GM12878 (cell line): ENCODE measurements around the gene ACOT6. TPM values are rescaled to one million over a fixed set of nuclear protein-coding genes. Genes with fewer than 3 reads are reported as not detected.

Source experiments
- ATAC-seq: fragments of 200-7000 bp; cut with Tn5 transposase; 3 replicates; pipeline ENCODE4 v1.9.1; 2020; ENCODE audit warnings: mild to moderate bottlenecking, moderate library complexity
- BruUV-seq: library from RNA; stranded (reverse); fragments of 400-500 nt; replicated peaks from 2 replicates; lab custom pipeline; 2021; lab: Mats Ljungman, UMichigan
- CTCF ChIA-PET: fragments of 300-600 bp; sonication (Branson Sonifier 250); formaldehyde crosslinking; extraction: SDS; loops from one replicate; lab custom pipeline; 2021; ENCODE audit warnings: inconsistent platforms; lab: Yijun Ruan, JAX
- POLR2A ChIA-PET: fragments of 350-600 bp; formaldehyde crosslinking; extraction: SDS; loops from one replicate; lab custom pipeline; 2021; ENCODE audit warnings: inconsistent platforms; lab: Charles Lee
- RAD21 ChIA-PET: fragments of 300-600 bp; sonication (Branson Sonifier 250); formaldehyde crosslinking; loops from one replicate; lab custom pipeline; 2023; ENCODE audit warnings: antibody characterized with exemption; ENCODE audit not compliant: unreplicated experiment; lab: Charles Lee
- SMC1A ChIA-PET: fragments of 300-600 bp; sonication (Branson Sonifier 250); formaldehyde crosslinking; loops from one replicate; lab custom pipeline; 2023; ENCODE audit not compliant: unreplicated experiment, uncharacterized antibody; lab: Charles Lee
- DNase-seq: peaks from one replicate; pipeline ENCODE4 v3.0.0-alpha.2; 2011; ENCODE audit warnings: low read depth, low spot score
- FAIRE-seq: peaks from 3 replicates; lab custom pipeline; 2011; peaks lifted over from hg19 to GRCh38; lab: Jason Lieb, UNC
- H2AFZ ChIP-seq: 2 replicates; pipeline ENCODE4 v1.6.0; 2011; ENCODE audit warnings: low read depth, low read length, control low read depth; ENCODE audit not compliant: control insufficient read depth
- H3K27ac ChIP-seq: 2 replicates; pipeline ENCODE4 v1.5.1; 2011; ENCODE audit warnings: control low read depth; ENCODE audit not compliant: control insufficient read depth, insufficient read depth
- H3K27me3 ChIP-seq, 2 experiments: replicated peaks in 1 of 2; 2 replicates each; pipeline versions ENCODE4 v1.6.0 to v1.6.1; 2011; ENCODE audit warnings: low read length in 1 of 2; ENCODE audit not compliant: control insufficient read depth in 2 of 2, insufficient read depth in 2 of 2
- H3K36me3 ChIP-seq, 2 experiments: 2 replicates each; pipeline ENCODE4 v1.5.1; 2011; ENCODE audit warnings: low read length in 1 of 2; ENCODE audit not compliant: control insufficient read depth in 2 of 2, insufficient read depth in 2 of 2
- H3K4me1 ChIP-seq: 2 replicates; pipeline ENCODE4 v1.6.1; 2011; ENCODE audit warnings: mild to moderate bottlenecking, low read length, moderate library complexity, mixed read lengths; ENCODE audit not compliant: control insufficient read depth, insufficient read depth
- H3K4me2 ChIP-seq: 2 replicates; pipeline ENCODE4 v1.6.0; 2011; ENCODE audit warnings: control low read depth; ENCODE audit not compliant: control insufficient read depth, insufficient read depth
- H3K4me3 ChIP-seq: fragments of 200-600 bp; sonication (generic); 2 replicates; pipeline ENCODE4 v1.5.1; 2016
- H3K79me2 ChIP-seq: 2 replicates; pipeline ENCODE4 v1.6.0; 2011; ENCODE audit warnings: low read length; ENCODE audit not compliant: control insufficient read depth, insufficient read depth
- H3K9ac ChIP-seq: 2 replicates; pipeline ENCODE4 v1.8.0; 2011; ENCODE audit warnings: low read length, control low read depth, mixed read lengths; ENCODE audit not compliant: control insufficient read depth, insufficient read depth
- H3K9me3 ChIP-seq: replicated peaks from 3 replicates; pipeline ENCODE4 v1.5.1; 2011; ENCODE audit warnings: mild to moderate bottlenecking, low read length; ENCODE audit not compliant: control insufficient read depth, insufficient read depth
- H4K20me1 ChIP-seq: 2 replicates; pipeline ENCODE4 v1.6.0; 2011; ENCODE audit not compliant: control insufficient read depth, insufficient read depth
- FOXM1 ChIP-seq: IDR thresholded peaks from 2 replicates; pipeline ENCODE4 v1.6.1; 2012; ENCODE audit warnings: low read depth, mild to moderate bottlenecking, inconsistent platforms, low read length, moderate library complexity
- HCFC1 ChIP-seq: fragments of 150-350 bp; IDR thresholded peaks from 2 replicates; pipeline ENCODE4 v1.6.1; 2014; ENCODE audit warnings: low read length
- JUNB ChIP-seq: IDR thresholded peaks from 2 replicates; pipeline ENCODE4 v1.6.1; 2016; ENCODE audit warnings: antibody characterized with exemption, mild to moderate bottlenecking
- MXI1 ChIP-seq: fragments of 150-350 bp; IDR thresholded peaks from 2 replicates; pipeline ENCODE4 v1.6.1; 2011; ENCODE audit warnings: low read depth, mild to moderate bottlenecking, inconsistent platforms, low read length, improper control_type of control experiment
- NBN ChIP-seq: fragments of 450-650 bp; IDR thresholded peaks from 2 replicates; pipeline ENCODE4 v1.6.1; 2016
- NR2C2 ChIP-seq: IDR thresholded peaks from 2 replicates; pipeline ENCODE4 v1.6.1; 2011; ENCODE audit warnings: borderline replicate concordance, low read depth; ENCODE audit not compliant: control insufficient read depth, insufficient read length
- RUNX3 ChIP-seq: IDR thresholded peaks from 2 replicates; pipeline ENCODE4 v1.6.1; 2012; ENCODE audit warnings: low read length, inconsistent platforms
- SMAD1 ChIP-seq: fragments of 450-650 bp; IDR thresholded peaks from 2 replicates; pipeline ENCODE4 v1.6.1; 2018; ENCODE audit warnings: mild to moderate bottlenecking, low read depth; ENCODE audit not compliant: partially characterized antibody
- TBL1XR1 ChIP-seq: IDR thresholded peaks from 2 replicates; pipeline ENCODE4 v1.6.1; 2012; ENCODE audit warnings: low read depth, low read length, improper control_type of control experiment
- YBX1 ChIP-seq: fragments of 450-650 bp; IDR thresholded peaks from 2 replicates; pipeline ENCODE4 v1.6.1; 2016; ENCODE audit warnings: antibody characterized with exemption
- ZBED1 ChIP-seq: IDR thresholded peaks from 2 replicates; pipeline ENCODE4 v1.6.1; 2016; ENCODE audit warnings: borderline replicate concordance
- ZNF274 ChIP-seq: IDR thresholded peaks from one replicate; pipeline ENCODE4 v1.8.0; 2011; ENCODE audit not compliant: insufficient read length, insufficient read depth
- WGBS: methylation state at CpG from one replicate; pipeline ENCODE4 v1.1.6; 2016; ENCODE audit warnings: low lambda C conversion rate; ENCODE audit not compliant: insufficient replicate concordance, insufficient coverage; ENCODE audit errors: missing lambda C conversion rate; 5-methylcytosine and 5-hydroxymethylcytosine counted together
- in situ Hi-C: fragments of 300-500 bp; cut with MboI; formaldehyde crosslinking; loops from 9 replicates; pipeline ENCODE4 v1.14.3; 2018; ENCODE audit warnings: mixed read lengths
- intact Hi-C: fragments of 100-400 bp; cut with micrococcal nuclease; formaldehyde crosslinking; loops from one replicate; pipeline ENCODE4 v1.14.2; 2022; ENCODE audit not compliant: unreplicated experiment
- polyA plus RNA-seq, 11 experiments: library from polyadenylated mRNA; depleted of rRNA in 4 of 11; unstranded in 6 of 11; stranded (reverse) in 5 of 11; fragments of >200 nt; fragmentation: Nextera tagmentation in 4 of 11; fragmentation: Illumina TruSeq in 1 of 11; extraction: Ambion mirVana in 4 of 11; extraction: Trizol in 1 of 11; gene quantifications; 1 replicate in 1 of 11; 2 replicates in 10 of 11; pipeline versions ENCODE4 v1.2.1 to v1.2.3, GENCODE V29; 2011 to 2016; ENCODE audit warnings: inconsistent platforms in 2 of 11, missing spikeins in 2 of 11, low read depth in 1 of 11
- total RNA-seq, 4 experiments: library from RNA; depleted of rRNA in 3 of 4; stranded (reverse); fragments of >200 nt in 3 of 4; fragmentation: Illumina TruSeq in 1 of 4; extraction: Trizol in 1 of 4; gene quantifications; 2 replicates each; pipeline versions ENCODE4 v1.2.1 to v1.2.3, GENCODE V29; 2013 to 2021
- TF ChIP-seq, protein P1 (sequence below): fragments of 450-650 bp; IDR thresholded peaks from 2 replicates; pipeline ENCODE4 v1.6.1; 2017; ENCODE audit warnings: mild to moderate bottlenecking, low read depth, inconsistent platforms; ENCODE audit not compliant: poor library complexity, severe bottlenecking
- TF ChIP-seq, protein P2 (sequence below): fragments of 450-650 bp; formaldehyde crosslinking; IDR thresholded peaks from 2 replicates; pipeline ENCODE4 v1.4.0; 2020; ENCODE audit warnings: mild to moderate bottlenecking, moderate library complexity

Gene ACOT6
- total and polyA plus RNA-seq, 10 of the 15 experiments (the other 5 are each of a cell fraction or from before 2014, with no cell fraction given) = not detected

DNA sequence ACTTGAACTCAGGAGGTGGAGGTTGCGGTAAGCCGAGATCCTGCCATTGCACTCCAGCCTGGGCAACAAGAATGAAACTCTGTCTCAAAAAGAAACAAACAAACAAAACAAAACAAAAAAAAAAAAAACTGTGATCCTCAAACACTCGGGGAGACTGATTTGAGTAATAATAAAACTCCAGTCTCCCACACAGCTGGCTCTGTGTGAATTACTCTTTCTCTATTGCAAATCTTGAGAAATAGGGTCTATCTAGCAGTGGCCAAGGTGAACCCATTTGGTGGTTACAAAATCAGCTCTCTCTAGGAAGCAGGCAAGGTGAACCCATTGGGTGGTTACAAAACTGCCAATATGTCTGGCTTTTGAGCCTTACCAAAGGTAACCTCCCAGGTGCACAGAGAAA, 6.0 kb upstream of the ACOT6 start:
- Histone ChIP-seq H3K27ac (no peak overlapping the region), H3K27me3 (no peaks in the 10 kb centered on the region), H3K79me2 (no peaks in the 10 kb centered on the region), H4K20me1 (no peaks in the 10 kb centered on the region), H3K4me1 (no peaks in the 10 kb centered on the region), H3K9me3 (no peaks in the 10 kb centered on the region; the same call in 2 of the 3 replicates), H3K9ac (no peak overlapping the region), H3K4me2 (no peak overlapping the region), H3K36me3 (no peaks in the 10 kb centered on the region), H3K4me3 (no peak overlapping the region), H2AFZ (no peak overlapping the region)
- no peak for ATAC-seq
- ChIA-PET RAD21 (no interaction called here), SMC1A (no interaction called here), POLR2A (no interaction called here), CTCF (interaction anchor here (1.8 kb wide), 2 partner anchors 27 to 35 kb away, joined by 4 read pairs; no protein-coding TSS in a partner anchor)
- DNase-seq = no peak
- intact Hi-C loops (no loop called here), in situ Hi-C loops (no loop called here)
- 37% methylated on average over 3 of the region's 3 CpGs for WGBS
- no TSS peak for BruUV-seq
- TF ChIP-seq RUNX3 (0 out of 2 replicates have a peak, but pooled peaks have one; percentile 27), JUNB (peak; percentile 56), ZBED1 (no peak), YBX1 (no peak), TBL1XR1 (no peak), FOXM1 (0 out of 2 replicates have a peak, but pooled peaks have one; percentile 18), MXI1 (no peak)
- FAIRE-seq = no peak

DNA sequence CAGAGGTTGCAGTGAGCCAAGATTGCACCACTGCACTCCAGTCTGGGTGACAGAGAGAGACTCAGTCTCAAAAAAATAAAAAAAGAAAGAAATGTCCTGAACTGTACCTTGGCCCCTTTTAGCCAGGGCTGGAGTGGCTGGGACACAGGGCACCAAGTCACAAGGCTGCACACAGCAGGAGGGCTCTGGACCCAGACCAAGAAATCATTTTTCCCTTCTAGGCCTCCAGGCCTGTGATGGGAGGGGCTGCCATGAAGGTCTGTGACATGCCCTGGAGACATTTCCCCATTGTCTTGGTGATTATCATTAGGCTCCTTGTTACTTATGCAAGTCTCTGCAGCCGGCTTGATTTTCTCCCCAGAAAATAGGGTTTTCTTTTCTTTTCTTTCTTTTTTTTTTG, 5.1 kb upstream of the ACOT6 start:
- ChIA-PET CTCF (no interaction called here), SMC1A (no interaction called here), POLR2A (interaction anchor here (0.5 kb wide), 1 partner anchor 28 kb away, joined by 3 read pairs; no protein-coding TSS in a partner anchor), RAD21 (no interaction called here)
- WGBS = 100% methylated on average over 1 of the region's 1 CpG
- H3K27me3 ChIP-seq = peaks cover 0 to 5% of the 10 kb centered on the region in 2 experiments; a peak in 1 of 4 replicates
- intact Hi-C loops (no loop called here), in situ Hi-C loops (no loop called here)
- no peak overlapping the region for H3K27ac ChIP-seq
- H3K9ac ChIP-seq = no peak overlapping the region
- ATAC-seq (no peak), FAIRE-seq (no peak), DNase-seq (no peak)
- H3K4me2 ChIP-seq = no peak overlapping the region
- no peak overlapping the region for H2AFZ ChIP-seq
- no TSS peak for BruUV-seq
- no peaks in the 10 kb centered on the region for H4K20me1 ChIP-seq
- no peaks in the 10 kb centered on the region; the same call in 2 of the 3 replicates for H3K9me3 ChIP-seq
- H3K4me3 ChIP-seq = no peak overlapping the region
- H3K4me1 ChIP-seq = no peaks in the 10 kb centered on the region
- no peaks in the 10 kb centered on the region for H3K36me3 ChIP-seq
- no peaks in the 10 kb centered on the region for H3K79me2 ChIP-seq
- TF ChIP-seq SMAD1 (no peak), ZNF274 (no peak), NBN (no peak), HCFC1 (no peak), FOXM1 (no peak), NR2C2 (no peak)
- TF ChIP-seq, protein P1, sequence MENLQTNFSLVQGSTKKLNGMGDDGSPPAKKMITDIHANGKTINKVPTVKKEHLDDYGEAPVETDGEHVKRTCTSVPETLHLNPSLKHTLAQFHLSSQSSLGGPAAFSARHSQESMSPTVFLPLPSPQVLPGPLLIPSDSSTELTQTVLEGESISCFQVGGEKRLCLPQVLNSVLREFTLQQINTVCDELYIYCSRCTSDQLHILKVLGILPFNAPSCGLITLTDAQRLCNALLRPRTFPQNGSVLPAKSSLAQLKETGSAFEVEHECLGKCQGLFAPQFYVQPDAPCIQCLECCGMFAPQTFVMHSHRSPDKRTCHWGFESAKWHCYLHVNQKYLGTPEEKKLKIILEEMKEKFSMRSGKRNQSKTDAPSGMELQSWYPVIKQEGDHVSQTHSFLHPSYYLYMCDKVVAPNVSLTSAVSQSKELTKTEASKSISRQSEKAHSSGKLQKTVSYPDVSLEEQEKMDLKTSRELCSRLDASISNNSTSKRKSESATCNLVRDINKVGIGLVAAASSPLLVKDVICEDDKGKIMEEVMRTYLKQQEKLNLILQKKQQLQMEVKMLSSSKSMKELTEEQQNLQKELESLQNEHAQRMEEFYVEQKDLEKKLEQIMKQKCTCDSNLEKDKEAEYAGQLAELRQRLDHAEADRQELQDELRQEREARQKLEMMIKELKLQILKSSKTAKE = no peak
- TF ChIP-seq, protein P2, sequence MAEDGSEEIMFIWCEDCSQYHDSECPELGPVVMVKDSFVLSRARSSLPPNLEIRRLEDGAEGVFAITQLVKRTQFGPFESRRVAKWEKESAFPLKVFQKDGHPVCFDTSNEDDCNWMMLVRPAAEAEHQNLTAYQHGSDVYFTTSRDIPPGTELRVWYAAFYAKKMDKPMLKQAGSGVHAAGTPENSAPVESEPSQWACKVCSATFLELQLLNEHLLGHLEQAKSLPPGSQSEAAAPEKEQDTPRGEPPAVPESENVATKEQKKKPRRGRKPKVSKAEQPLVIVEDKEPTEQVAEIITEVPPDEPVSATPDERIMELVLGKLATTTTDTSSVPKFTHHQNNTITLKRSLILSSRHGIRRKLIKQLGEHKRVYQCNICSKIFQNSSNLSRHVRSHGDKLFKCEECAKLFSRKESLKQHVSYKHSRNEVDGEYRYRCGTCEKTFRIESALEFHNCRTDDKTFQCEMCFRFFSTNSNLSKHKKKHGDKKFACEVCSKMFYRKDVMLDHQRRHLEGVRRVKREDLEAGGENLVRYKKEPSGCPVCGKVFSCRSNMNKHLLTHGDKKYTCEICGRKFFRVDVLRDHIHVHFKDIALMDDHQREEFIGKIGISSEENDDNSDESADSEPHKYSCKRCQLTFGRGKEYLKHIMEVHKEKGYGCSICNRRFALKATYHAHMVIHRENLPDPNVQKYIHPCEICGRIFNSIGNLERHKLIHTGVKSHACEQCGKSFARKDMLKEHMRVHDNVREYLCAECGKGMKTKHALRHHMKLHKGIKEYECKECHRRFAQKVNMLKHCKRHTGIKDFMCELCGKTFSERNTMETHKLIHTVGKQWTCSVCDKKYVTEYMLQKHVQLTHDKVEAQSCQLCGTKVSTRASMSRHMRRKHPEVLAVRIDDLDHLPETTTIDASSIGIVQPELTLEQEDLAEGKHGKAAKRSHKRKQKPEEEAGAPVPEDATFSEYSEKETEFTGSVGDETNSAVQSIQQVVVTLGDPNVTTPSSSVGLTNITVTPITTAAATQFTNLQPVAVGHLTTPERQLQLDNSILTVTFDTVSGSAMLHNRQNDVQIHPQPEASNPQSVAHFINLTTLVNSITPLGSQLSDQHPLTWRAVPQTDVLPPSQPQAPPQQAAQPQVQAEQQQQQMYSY (CRISPR knock-in tag) = no peak
